NOMO-1 treated with DMSO at 0.1 percent for 48 hours (cell line): ENCODE measurements around the gene AWAT1.
"Not testable (repeated sequence)": the region's sequence is repeated elsewhere in the genome, so short reads cannot be mapped to it uniquely, and the experiment has no call there.

Experiments
- DNase-seq: peaks from one replicate; lab custom pipeline; 2025; ENCODE audit not compliant: unreplicated experiment; lab: John Stamatoyannopoulos, UW

AWAT1 gene

GRCh38 chrX:70234355-70234754 is at the start of gene AWAT1:
TSS of gene AWAT1 (plus strand) at chrX:70234655. CDS start at chrX:70234696, 41 bp downstream.
- DNase-seq = no peak

DNA sequence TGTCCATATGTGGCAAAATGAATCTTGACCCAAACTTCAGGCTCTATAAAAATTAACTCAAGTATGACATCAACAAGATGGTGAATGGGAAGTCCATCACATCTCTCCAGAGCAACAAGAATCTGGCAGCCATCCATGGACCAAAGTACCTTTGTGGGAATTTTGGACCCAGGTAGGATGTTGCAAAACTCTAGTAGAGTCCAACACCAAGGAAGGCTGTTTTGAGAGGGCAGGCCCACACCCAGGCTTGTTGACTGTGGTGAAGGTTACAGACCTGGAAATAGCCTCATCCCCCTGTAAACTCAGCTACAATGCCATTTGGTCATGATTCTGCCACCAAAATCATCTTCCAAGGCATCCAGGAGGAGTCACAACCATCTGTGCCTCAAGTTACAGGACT is 44.2 kb upstream of the AWAT1 start:
- no peak for DNase-seq

- peak; percentile 34 for DNase-seq
These were observed 37.3 kb upstream of the AWAT1 start for GRCh38 chrX:70196961-70197720.

- DNase-seq = no peak
These were observed 32.7 kb upstream of the AWAT1 start for GRCh38 chrX:70201732-70202131.

- DNase-seq = no peak
These were observed 26.0 kb upstream of the AWAT1 start for GRCh38 chrX:70208479-70208878.

DNA sequence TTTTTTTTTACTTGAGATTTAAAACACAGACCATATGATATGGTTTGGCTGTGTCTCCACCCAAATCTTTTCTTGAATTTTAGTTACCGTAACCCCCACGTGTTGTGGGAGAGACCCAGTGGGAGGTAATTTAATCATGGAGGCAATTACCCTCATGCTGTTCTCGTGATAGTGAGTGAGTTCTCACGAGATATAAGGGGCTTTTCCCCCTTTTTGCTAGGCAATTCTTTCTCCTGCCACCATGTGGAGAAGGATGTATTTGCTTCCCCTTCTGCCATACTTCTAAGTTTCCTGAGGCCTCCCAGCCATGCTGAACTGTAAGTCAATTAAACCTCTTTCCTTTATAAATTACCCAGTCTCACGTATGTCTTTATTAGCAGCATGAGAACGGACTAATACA is 24.9 kb upstream of the AWAT1 start:
- not testable (repeated sequence) for DNase-seq

DNA sequence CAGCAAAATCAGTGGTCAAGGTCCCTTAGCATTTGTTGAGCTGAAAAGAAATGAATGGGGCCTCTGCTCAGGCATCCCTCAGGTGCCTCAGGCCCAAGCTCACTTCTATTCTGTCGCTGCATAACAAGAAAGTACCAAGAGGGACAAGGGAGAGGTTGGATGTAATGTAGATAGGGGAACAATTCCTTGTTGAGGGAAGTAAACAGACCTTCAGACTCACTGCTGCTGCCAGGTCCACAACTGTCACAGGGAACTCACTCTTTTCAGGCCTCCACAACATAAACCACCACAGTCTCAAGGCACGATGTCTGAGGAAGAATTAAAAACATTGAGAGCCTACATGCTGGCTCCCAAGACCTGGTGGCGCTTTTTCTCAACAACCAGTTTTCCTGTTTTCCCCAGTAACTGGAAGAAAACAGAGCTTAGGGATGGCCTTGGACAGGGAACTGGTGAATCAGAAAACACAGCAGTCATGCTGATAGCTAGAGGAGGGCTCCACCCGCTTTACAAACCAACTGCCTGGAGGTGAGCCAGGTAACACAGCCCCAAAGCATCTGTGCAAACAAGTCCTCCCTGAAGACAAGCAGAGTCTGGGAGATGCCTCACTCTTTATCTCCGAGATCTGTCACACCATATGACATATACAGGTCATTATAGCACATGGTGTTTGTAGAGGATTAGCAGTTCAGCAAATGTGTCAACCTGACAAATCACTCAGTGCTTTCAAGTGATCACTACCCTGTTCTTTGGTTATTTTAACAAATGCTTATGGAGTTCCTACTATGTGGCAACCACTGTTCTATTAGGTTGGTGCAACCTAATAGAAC is 14.3 kb upstream of the AWAT1 start:
- no peak for DNase-seq

- DNase-seq = no peak
These were observed 8.4 kb upstream of the AWAT1 start for GRCh38 chrX:70226048-70226447.

DNA sequence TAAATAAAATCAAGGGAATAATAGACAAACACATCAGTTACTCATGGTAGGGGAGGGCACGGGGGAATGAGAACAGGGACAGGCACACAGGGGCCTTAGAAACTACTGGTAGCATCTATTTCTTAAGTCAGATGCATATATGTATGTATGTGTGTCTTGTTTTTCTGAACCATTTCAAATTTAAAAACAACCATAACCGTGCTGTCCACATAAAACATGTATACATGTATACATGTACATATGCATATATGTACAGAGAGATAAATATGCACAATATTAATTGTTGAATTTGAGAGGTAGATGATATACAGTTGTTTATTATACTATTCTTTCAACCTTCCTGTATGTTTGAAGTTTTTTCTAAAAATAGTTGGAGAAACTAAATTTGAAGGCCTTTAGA is 7.8 kb upstream of the AWAT1 start:
- DNase-seq = no peak

GRCh38 chrX:70231666-70232065 is 2.8 kb upstream of the AWAT1 start:
- DNase-seq = no peak

DNA sequence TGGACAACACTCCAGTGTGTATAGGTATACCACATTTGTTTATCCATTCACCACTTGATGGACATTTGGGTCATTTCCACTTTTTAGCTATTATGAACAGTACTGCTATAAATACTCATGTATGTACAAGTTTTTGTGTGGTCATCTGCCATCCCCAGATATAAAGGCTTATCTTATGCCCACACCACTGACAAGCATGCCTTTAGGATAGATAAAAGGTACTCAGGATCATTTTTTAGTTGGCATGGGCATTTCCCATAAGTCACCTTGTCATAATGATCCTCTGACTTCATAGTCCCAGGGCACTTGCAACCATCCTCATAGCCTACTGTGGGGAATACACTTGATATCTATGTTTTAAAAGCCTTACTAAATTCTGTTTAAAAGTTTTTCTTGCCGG is 6.3 kb downstream of the AWAT1 start:
- DNase-seq = no peak

- DNase-seq = no peak
These were observed 7.0 kb downstream of the AWAT1 start for GRCh38 chrX:70241501-70241900.

DNA sequence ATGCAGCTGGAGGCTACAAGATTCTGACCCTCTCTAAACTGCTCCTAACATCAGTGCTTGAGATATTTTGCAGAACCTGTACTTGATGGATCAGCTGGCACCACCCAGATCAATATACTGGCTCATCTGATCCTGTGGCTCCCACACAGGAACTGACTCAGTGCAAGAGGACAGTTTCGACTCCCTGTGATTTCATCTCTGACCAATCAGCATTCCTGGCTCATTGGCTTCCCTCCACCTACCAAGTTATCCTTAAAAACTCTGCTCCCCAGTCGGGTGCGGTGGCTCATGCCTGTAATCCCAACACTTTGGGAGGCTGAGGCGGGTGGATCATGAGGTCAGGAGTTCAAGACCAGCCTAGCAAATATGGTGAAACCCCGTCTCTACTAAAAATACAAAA is 9.1 kb downstream of the AWAT1 start:
- DNase-seq = not testable (repeated sequence)

- DNase-seq = no peak
These were observed 10.4 kb downstream of the AWAT1 start for GRCh38 chrX:70244881-70245280.

DNA sequence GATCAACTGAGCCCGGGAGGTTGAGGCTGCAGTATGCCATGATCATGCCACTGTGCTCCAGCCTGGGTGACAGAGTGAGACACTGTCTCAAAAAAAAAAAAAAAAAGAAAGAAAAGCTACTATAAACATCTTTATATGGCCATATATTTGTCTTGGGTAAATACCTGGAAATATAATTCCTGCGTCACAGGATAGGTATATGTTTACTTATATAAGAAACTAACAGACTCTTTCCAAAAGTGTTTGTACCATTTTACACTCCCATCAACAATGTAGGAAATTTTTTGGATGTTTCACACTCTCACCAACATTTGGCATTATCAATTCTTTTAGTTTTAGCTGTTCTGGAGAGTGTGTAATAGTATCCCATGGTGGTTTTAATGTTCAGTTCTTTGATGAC is 12.8 kb downstream of the AWAT1 start:
- no peak for DNase-seq

DNA sequence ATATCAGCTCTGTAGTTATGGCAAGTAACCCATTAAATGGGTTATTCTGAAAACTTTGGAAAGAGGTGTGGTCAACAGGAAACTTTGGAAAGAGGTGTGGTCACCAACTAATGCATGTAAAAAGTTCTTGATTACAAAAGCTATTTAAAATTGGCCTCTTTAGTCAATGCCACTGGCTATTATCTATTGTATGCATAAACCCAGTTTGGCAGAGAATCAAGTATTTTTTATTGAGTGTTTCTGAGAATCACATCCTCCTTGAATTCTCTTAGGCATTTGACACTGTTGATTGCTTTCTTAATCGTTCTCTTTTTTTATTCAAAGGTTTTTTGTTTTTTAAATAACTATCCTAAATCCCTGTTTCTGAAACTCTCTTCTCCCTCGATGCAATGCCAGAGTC is 18.0 kb downstream of the AWAT1 start:
- no peak for DNase-seq

DNA sequence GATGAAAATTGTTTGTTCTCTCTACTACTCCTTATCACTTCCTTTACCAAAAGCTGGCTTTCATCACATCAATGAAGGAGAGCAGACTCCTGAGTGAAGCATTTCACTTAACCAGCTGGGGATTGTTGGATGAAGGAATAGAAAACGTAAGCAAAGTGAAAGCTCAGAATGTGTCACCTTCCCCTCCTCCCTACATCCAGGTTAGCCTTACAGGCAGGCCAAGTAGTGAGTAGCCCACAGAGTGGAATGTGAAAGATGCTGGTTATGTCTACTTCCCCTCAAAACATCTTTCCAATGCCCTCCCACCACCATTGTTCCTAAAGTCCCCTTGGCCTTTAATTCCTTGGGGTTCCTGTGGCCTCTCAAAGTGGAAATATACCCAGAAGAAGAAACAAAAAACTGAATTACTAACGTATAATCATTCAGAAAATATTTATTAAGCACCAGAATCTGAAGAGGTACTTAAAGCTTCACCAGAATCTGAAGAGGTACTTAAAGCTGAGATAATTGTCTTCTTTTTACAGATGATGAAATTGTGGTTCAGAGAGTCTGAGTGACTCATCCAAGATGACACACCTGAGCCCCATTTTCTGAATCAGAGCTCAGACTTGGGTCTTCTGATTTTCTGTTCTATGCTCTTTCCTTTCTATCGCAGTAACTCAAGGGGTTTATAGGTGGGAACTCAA is 19.1 kb downstream of the AWAT1 start:
- no peak for DNase-seq

GRCh38 chrX:70254063-70254400 is 19.6 kb downstream of the AWAT1 start:
- DNase-seq = no peak

DNA sequence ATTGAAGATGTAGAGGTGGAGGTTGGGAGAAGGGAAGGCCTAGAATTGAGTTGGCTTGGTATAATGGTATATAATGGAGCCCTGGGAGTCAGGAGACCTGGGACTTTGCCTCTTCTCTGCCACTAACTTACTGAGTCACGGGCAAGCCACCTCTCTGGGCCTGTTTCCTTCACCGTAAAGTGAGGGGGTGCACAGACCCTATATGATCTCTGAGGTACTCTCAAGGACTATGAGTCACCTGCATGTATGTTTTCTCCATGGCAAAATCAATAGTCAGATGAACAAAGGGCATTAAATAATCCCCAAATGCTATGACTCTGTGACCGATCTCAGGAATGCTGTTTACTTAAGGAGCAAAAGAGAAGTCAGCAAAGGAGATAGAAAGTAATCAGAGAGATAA is 20.5 kb downstream of the AWAT1 start:
- no peak for DNase-seq

- no peak for DNase-seq
These were observed 21.0 kb downstream of the AWAT1 start for GRCh38 chrX:70255452-70255851.

DNA sequence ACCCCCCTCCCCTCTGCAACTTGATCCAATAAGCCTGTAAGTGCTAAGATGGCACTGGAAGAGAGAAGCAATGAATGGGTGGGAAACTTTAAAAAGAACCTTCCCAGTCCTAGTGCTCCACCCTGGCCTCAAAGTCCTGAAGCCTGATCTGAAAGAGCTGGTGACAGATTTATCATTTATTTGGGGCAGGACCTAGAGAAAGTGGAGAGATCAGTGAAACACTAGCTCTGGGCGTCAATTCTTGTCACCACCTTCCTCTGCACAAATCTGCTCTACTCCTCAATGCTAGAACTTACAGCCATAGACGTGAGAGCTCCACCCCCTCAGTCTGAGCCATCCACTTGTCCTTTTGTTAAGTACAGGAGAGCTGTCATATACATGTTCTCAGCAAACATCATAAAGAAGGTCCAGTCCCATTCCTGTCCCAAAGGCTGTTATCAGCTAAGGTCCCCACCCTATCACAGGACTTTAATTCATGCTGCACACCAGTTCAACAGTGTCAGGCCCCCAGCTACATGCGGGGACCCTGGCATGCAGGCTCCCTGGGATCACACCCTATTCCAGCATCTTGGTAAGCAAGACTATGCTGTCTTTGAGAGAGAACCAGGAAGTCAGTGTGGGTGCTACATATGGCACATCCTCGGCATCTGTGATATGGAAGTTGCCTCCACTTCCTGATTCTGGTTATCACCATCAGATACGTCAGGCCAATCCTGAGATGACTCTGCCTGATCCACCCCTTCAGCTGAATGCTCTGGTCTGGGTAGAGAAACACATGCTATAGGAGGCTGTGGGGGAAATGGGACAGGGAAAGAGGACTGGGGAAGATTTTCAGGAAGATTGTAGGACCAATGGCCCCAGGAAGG is 23.2 kb downstream of the AWAT1 start:
- no peak for DNase-seq
